ENCODE results near the gene SORT1. TPM values are rescaled to one million over a fixed set of nuclear protein-coding genes. Genes with fewer than 3 reads are reported as not detected.

The SORT1 gene
- total and polyA plus RNA-seq, 2 of the 8 experiments (the other 6 are each of a cell fraction or from before 2014, with no cell fraction given), result 18.7 to 69.6 TPM

GRCh38 chr1:109371341-109371739 lies 26.4 kb downstream of the SORT1 start (continued):
- TF ChIP-seq, protein P1, sequence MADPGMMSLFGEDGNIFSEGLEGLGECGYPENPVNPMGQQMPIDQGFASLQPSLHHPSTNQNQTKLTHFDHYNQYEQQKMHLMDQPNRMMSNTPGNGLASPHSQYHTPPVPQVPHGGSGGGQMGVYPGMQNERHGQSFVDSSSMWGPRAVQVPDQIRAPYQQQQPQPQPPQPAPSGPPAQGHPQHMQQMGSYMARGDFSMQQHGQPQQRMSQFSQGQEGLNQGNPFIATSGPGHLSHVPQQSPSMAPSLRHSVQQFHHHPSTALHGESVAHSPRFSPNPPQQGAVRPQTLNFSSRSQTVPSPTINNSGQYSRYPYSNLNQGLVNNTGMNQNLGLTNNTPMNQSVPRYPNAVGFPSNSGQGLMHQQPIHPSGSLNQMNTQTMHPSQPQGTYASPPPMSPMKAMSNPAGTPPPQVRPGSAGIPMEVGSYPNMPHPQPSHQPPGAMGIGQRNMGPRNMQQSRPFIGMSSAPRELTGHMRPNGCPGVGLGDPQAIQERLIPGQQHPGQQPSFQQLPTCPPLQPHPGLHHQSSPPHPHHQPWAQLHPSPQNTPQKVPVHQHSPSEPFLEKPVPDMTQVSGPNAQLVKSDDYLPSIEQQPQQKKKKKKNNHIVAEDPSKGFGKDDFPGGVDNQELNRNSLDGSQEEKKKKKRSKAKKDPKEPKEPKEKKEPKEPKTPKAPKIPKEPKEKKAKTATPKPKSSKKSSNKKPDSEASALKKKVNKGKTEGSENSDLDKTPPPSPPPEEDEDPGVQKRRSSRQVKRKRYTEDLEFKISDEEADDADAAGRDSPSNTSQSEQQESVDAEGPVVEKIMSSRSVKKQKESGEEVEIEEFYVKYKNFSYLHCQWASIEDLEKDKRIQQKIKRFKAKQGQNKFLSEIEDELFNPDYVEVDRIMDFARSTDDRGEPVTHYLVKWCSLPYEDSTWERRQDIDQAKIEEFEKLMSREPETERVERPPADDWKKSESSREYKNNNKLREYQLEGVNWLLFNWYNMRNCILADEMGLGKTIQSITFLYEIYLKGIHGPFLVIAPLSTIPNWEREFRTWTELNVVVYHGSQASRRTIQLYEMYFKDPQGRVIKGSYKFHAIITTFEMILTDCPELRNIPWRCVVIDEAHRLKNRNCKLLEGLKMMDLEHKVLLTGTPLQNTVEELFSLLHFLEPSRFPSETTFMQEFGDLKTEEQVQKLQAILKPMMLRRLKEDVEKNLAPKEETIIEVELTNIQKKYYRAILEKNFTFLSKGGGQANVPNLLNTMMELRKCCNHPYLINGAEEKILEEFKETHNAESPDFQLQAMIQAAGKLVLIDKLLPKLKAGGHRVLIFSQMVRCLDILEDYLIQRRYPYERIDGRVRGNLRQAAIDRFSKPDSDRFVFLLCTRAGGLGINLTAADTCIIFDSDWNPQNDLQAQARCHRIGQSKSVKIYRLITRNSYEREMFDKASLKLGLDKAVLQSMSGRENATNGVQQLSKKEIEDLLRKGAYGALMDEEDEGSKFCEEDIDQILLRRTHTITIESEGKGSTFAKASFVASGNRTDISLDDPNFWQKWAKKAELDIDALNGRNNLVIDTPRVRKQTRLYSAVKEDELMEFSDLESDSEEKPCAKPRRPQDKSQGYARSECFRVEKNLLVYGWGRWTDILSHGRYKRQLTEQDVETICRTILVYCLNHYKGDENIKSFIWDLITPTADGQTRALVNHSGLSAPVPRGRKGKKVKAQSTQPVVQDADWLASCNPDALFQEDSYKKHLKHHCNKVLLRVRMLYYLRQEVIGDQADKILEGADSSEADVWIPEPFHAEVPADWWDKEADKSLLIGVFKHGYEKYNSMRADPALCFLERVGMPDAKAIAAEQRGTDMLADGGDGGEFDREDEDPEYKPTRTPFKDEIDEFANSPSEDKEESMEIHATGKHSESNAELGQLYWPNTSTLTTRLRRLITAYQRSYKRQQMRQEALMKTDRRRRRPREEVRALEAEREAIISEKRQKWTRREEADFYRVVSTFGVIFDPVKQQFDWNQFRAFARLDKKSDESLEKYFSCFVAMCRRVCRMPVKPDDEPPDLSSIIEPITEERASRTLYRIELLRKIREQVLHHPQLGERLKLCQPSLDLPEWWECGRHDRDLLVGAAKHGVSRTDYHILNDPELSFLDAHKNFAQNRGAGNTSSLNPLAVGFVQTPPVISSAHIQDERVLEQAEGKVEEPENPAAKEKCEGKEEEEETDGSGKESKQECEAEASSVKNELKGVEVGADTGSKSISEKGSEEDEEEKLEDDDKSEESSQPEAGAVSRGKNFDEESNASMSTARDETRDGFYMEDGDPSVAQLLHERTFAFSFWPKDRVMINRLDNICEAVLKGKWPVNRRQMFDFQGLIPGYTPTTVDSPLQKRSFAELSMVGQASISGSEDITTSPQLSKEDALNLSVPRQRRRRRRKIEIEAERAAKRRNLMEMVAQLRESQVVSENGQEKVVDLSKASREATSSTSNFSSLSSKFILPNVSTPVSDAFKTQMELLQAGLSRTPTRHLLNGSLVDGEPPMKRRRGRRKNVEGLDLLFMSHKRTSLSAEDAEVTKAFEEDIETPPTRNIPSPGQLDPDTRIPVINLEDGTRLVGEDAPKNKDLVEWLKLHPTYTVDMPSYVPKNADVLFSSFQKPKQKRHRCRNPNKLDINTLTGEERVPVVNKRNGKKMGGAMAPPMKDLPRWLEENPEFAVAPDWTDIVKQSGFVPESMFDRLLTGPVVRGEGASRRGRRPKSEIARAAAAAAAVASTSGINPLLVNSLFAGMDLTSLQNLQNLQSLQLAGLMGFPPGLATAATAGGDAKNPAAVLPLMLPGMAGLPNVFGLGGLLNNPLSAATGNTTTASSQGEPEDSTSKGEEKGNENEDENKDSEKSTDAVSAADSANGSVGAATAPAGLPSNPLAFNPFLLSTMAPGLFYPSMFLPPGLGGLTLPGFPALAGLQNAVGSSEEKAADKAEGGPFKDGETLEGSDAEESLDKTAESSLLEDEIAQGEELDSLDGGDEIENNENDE (IDR thresholded peaks at IDR 0.05; ENCODE audit: insufficient replicate concordance, low read length), result no peak
